HepG2 (cell line): ENCODE results near the gene GRK5. TPM values are rescaled to one million over a fixed set of nuclear protein-coding genes. Genes with fewer than 3 reads are reported as not detected.

ENCODE experiments used
- ATAC-seq: fragments of 200-7000 bp; cut with Tn5 transposase; 3 replicates; pipeline ENCODE4 v1.9.1; 2020; ENCODE audit warnings: mild to moderate bottlenecking, moderate library complexity
- BruUV-seq: library from RNA; stranded (reverse); fragments of 400-500 nt; replicated peaks from 2 replicates; lab custom pipeline; 2021; lab: Mats Ljungman, UMichigan
- CTCF ChIA-PET: fragments of 300-600 bp; formaldehyde crosslinking; extraction: SDS; loops from one replicate; lab custom pipeline; 2021; ENCODE audit warnings: low total read pairs, inconsistent platforms, low intra/inter-chr PET ratio; lab: Yijun Ruan, JAX
- POLR2A ChIA-PET: fragments of 350-600 bp; sonication (Branson Sonifier 250); formaldehyde crosslinking; loops from one replicate; lab custom pipeline; 2020; ENCODE audit warnings: antibody characterized with exemption, inconsistent platforms; lab: Yijun Ruan, JAX
- DNase-seq: peaks from one replicate; pipeline ENCODE4 v3.0.0-alpha.2; 2015; ENCODE audit warnings: low spot score
- FAIRE-seq: peaks from 3 replicates; lab custom pipeline; 2011; peaks lifted over from hg19 to GRCh38; lab: Jason Lieb, UNC
- H2AFZ ChIP-seq: one replicate; pipeline ENCODE4 v1.6.1; 2011; ENCODE audit warnings: low read length, inconsistent platforms
- H3K27ac ChIP-seq: fragments of 300-600 bp; 3 replicates; pipeline ENCODE4 v1.8.0; 2011; ENCODE audit warnings: mixed run types, mild to moderate bottlenecking, mixed read lengths, low read length, inconsistent platforms; ENCODE audit not compliant: insufficient read depth; ENCODE audit errors: extremely low read length
- H3K27me3 ChIP-seq, 2 experiments: fragments of 200-600 bp in 1 of 2; 2 replicates in 1 of 2; 3 replicates in 1 of 2; pipeline versions ENCODE4 v1.6.0 to v1.8.0; 2011; ENCODE audit warnings: low read length in 2 of 2, mild to moderate bottlenecking in 2 of 2, moderate library complexity in 2 of 2, inconsistent platforms in 1 of 2; ENCODE audit not compliant: insufficient read depth in 2 of 2, control insufficient read depth in 1 of 2
- H3K36me3 ChIP-seq, 2 experiments: fragments of 200-600 bp in 1 of 2; replicated peaks in 1 of 2; 2 replicates in 1 of 2; 3 replicates in 1 of 2; pipeline versions ENCODE4 v1.5.1 to v1.8.0; 2011; ENCODE audit warnings: low read length in 2 of 2, inconsistent platforms in 1 of 2; ENCODE audit not compliant: insufficient read depth in 2 of 2, control insufficient read depth in 1 of 2
- H3K4me1 ChIP-seq: 2 replicates; pipeline ENCODE4 v1.5.1; 2012; ENCODE audit warnings: low read length, inconsistent platforms; ENCODE audit not compliant: insufficient read depth
- H3K4me2 ChIP-seq: 2 replicates; pipeline ENCODE4 v1.6.0; 2011; ENCODE audit warnings: low read depth, low read length, inconsistent platforms
- H3K4me3 ChIP-seq, 3 experiments: fragments of 200-600 bp in 1 of 3; sonication (generic), shearing (Covaris generic) in 1 of 3; replicated peaks in 1 of 3; 2 replicates each; pipeline ENCODE4 v1.5.1; 2011 to 2016; ENCODE audit warnings: low read length in 3 of 3, inconsistent platforms in 2 of 3, low read depth in 2 of 3, mild to moderate bottlenecking in 2 of 3, control low read depth in 1 of 3, mixed read lengths in 1 of 3; ENCODE audit not compliant: insufficient read depth in 1 of 3
- H3K79me2 ChIP-seq: one replicate; pipeline ENCODE4 v1.6.1; 2011; ENCODE audit warnings: low read length, inconsistent platforms; ENCODE audit not compliant: insufficient read depth
- H3K9ac ChIP-seq: 2 replicates; pipeline ENCODE4 v1.6.0; 2011; ENCODE audit warnings: mild to moderate bottlenecking, low read depth, low read length, inconsistent platforms; ENCODE audit not compliant: insufficient read depth
- H3K9me3 ChIP-seq: 2 replicates; pipeline ENCODE4 v1.5.1; 2012; ENCODE audit warnings: mild to moderate bottlenecking, low read length
- H4K20me1 ChIP-seq: 2 replicates; pipeline ENCODE4 v1.6.0; 2011; ENCODE audit warnings: inconsistent platforms, mild to moderate bottlenecking, low read length, moderate library complexity; ENCODE audit not compliant: insufficient read depth
- AHR ChIP-seq: IDR thresholded peaks from 2 replicates; pipeline ENCODE4 v1.6.1; 2018; ENCODE audit warnings: missing genetic modification reagents, missing compliant biosample characterization
- STAG1 ChIP-seq: sonication (generic); formaldehyde crosslinking; IDR thresholded peaks from 2 replicates; pipeline ENCODE4 v1.4.0; 2020; ENCODE audit warnings: missing genetic modification reagents
- TBX2 ChIP-seq: sonication (generic); formaldehyde crosslinking; IDR thresholded peaks from 2 replicates; pipeline ENCODE4 v1.5.0; 2020; ENCODE audit warnings: missing genetic modification reagents, mild to moderate bottlenecking, borderline replicate concordance
- ZNF329 ChIP-seq: sonication (generic); formaldehyde crosslinking; IDR thresholded peaks from 2 replicates; pipeline ENCODE4 v1.9.0; 2021; ENCODE audit warnings: low read depth, mild to moderate bottlenecking, missing genetic modification reagents
- ZNF432 ChIP-seq: sonication (generic); formaldehyde crosslinking; IDR thresholded peaks from 2 replicates; pipeline ENCODE4 v1.5.0; 2020; ENCODE audit warnings: missing genetic modification reagents, mild to moderate bottlenecking, borderline replicate concordance
- WGBS: methylation state at CpG from one replicate; pipeline ENCODE4 v1.1.6; 2017; ENCODE audit warnings: low lambda C conversion rate; 5-methylcytosine and 5-hydroxymethylcytosine counted together
- in situ Hi-C: cut with HindIII; loops from 2 replicates; pipeline ENCODE4 v1.10.0; 2017; ENCODE audit warnings: low pct_unique_long_range_greater_than_20kb; ENCODE audit not compliant: extremely low pct_ligation_motif_present
- intact Hi-C: fragments of 100-400 bp; cut with micrococcal nuclease; formaldehyde crosslinking; loops from one replicate; pipeline ENCODE4 v1.10.0; 2022; ENCODE audit not compliant: unreplicated experiment
- polyA plus RNA-seq, 8 experiments: library from polyadenylated mRNA; depleted of rRNA in 3 of 8; stranded (reverse) in 7 of 8; unstranded in 1 of 8; fragments of >200 nt; fragmentation: Illumina TruSeq in 4 of 8; extraction: Trizol in 4 of 8; gene quantifications; 2 replicates each; pipeline versions ENCODE4 v1.2.1 to v1.2.3, GENCODE V29; 2011 to 2016; ENCODE audit warnings: low read depth in 4 of 8, missing spikeins in 1 of 8, mixed read lengths in 1 of 8; ENCODE audit not compliant: insufficient read depth in 1 of 8
- total RNA-seq, 5 experiments: library from RNA; depleted of rRNA; stranded (reverse); fragments of >200 nt; fragmentation: Illumina TruSeq; extraction: Trizol; gene quantifications; 2 replicates each; pipeline ENCODE4 v1.2.3, GENCODE V29; 2016; ENCODE audit warnings: low read depth in 1 of 5
- TF ChIP-seq, protein P1 (sequence below): fragments of 450-650 bp; IDR thresholded peaks from 2 replicates; pipeline ENCODE4 v1.6.1; 2016
- TF ChIP-seq, protein P2 (sequence below): sonication (generic); formaldehyde crosslinking; IDR thresholded peaks from 2 replicates; pipeline ENCODE4 v1.8.1; 2023; ENCODE audit warnings: missing genetic modification reagents, inconsistent platforms, borderline replicate concordance
- TF ChIP-seq, protein P3 (sequence below): sonication (generic); formaldehyde crosslinking; conservative IDR thresholded peaks from 2 replicates; pipeline ENCODE4 v1.8.0; 2022; ENCODE audit warnings: low read depth, missing genetic modification reagents

GRK5 gene
- total and polyA plus RNA-seq, 2 of the 13 experiments (the other 11 are each of a cell fraction or from before 2014, with no cell fraction given), result 10.4 to 12.6 TPM

DNA sequence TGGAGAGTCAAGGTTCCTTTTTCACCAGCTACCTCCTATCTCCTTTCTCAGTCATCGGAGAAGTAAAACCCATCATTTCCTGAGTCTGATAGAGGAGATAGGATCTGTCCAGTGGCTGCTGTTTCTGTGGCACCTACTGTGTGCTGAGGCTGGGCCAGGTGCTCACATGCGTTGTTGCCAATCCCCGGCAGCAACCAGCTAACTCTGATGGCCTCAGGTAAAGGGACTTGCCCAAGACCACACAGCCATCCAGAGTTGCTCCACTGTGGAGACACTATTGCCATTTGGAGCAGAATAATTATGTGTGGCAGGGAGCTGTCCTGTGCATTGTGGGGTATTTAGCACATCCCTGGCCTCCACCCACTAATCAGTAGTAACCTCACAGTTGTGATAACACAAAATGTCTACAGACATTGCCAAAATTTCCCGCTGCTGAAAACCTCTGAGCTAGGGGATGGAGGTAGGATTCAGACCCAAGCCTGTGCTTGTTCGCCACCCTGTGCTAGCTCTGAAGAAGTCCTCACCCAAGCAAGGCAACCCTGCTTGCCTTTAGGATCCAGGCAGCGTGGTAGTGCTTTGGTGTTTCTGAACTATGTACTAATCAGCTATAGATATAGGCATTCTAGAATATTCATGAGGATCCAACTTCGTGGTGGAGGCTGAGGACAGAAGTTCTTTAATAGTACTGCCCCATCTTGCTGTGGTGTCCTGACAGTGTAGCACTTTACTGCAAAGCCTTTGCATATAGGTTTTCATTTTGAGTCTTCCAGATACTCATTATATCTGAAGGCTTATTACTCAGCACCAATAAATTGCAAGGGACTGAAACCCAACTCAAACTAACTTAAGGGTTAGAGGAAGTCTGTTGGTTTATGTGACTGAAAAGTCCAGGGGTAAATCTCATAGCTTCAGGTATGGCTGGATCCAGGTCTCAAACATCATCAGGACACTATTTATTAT lies 164.6 kb downstream of the GRK5 start:
- CTCF ChIA-PET, result no interaction called here

More for the DNA sequence above, 164.6 kb downstream of the GRK5 start:
- DNase-seq, result no peak
- in situ Hi-C loops, result no loop called here
- no peak overlapping the region for H3K9ac ChIP-seq
- no peaks in the 10 kb centered on the region for H3K9me3 ChIP-seq
- no peak overlapping the region for H3K4me2 ChIP-seq
- WGBS, result 86% methylated on average over 5 of the region's 7 CpGs
- BruUV-seq, result no TSS peak
- H3K27ac ChIP-seq, result no peak overlapping the region
- H3K4me3 ChIP-seq, result no peak overlapping the region
- TF ChIP-seq AHR (CRISPR knock-in tag), result no peak
- TF ChIP-seq, protein P1, sequence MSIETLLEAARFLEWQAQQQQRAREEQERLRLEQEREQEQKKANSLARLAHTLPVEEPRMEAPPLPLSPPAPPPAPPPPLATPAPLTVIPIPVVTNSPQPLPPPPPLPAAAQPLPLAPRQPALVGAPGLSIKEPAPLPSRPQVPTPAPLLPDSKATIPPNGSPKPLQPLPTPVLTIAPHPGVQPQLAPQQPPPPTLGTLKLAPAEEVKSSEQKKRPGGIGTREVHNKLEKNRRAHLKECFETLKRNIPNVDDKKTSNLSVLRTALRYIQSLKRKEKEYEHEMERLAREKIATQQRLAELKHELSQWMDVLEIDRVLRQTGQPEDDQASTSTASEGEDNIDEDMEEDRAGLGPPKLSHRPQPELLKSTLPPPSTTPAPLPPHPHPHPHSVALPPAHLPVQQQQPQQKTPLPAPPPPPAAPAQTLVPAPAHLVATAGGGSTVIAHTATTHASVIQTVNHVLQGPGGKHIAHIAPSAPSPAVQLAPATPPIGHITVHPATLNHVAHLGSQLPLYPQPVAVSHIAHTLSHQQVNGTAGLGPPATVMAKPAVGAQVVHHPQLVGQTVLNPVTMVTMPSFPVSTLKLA, result no peak
- TF ChIP-seq, protein P2, sequence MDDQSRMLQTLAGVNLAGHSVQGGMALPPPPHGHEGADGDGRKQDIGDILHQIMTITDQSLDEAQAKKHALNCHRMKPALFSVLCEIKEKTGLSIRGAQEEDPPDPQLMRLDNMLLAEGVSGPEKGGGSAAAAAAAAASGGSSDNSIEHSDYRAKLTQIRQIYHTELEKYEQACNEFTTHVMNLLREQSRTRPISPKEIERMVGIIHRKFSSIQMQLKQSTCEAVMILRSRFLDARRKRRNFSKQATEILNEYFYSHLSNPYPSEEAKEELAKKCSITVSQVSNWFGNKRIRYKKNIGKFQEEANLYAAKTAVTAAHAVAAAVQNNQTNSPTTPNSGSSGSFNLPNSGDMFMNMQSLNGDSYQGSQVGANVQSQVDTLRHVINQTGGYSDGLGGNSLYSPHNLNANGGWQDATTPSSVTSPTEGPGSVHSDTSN (CRISPR knock-in tag), result no peak
- TF ChIP-seq STAG1 (CRISPR knock-in tag), result 0 out of 2 replicates have a peak, but pooled peaks have one; percentile 13
- TF ChIP-seq, protein P3, sequence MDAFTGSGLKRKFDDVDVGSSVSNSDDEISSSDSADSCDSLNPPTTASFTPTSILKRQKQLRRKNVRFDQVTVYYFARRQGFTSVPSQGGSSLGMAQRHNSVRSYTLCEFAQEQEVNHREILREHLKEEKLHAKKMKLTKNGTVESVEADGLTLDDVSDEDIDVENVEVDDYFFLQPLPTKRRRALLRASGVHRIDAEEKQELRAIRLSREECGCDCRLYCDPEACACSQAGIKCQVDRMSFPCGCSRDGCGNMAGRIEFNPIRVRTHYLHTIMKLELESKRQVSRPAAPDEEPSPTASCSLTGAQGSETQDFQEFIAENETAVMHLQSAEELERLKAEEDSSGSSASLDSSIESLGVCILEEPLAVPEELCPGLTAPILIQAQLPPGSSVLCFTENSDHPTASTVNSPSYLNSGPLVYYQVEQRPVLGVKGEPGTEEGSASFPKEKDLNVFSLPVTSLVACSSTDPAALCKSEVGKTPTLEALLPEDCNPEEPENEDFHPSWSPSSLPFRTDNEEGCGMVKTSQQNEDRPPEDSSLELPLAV (CRISPR knock-in tag), result no peak
- TF ChIP-seq ZNF432 (CRISPR knock-in tag), result no peak
- TF ChIP-seq TBX2 (CRISPR knock-in tag), result no peak
- peak; percentile 77; the same call in 1 of the 2 replicates for TF ChIP-seq ZNF329 (CRISPR knock-in tag)
- no peaks in the 10 kb centered on the region for H3K36me3 ChIP-seq
- no peaks in the 10 kb centered on the region for H4K20me1 ChIP-seq
- ATAC-seq, result no peak
- intact Hi-C loops, result no loop called here
- peaks cover 10% of the 10 kb centered on the region for H3K4me1 ChIP-seq
- H2AFZ ChIP-seq, result no peak overlapping the region
- no peak for FAIRE-seq
- POLR2A ChIA-PET, result no interaction called here
- no peaks in the 10 kb centered on the region for H3K27me3 ChIP-seq
- H3K79me2 ChIP-seq, result no peaks in the 10 kb centered on the region
